GM12872 (cell line): ENCODE data around the gene HECTD2.

ENCODE experiments used
- CTCF ChIP-seq: IDR thresholded peaks from 3 replicates; pipeline ENCODE4 v1.5.1; 2011; ENCODE audit warnings: low read depth, mild to moderate bottlenecking, low read length, moderate library complexity; ENCODE audit not compliant: insufficient read depth

Gene HECTD2

DNA sequence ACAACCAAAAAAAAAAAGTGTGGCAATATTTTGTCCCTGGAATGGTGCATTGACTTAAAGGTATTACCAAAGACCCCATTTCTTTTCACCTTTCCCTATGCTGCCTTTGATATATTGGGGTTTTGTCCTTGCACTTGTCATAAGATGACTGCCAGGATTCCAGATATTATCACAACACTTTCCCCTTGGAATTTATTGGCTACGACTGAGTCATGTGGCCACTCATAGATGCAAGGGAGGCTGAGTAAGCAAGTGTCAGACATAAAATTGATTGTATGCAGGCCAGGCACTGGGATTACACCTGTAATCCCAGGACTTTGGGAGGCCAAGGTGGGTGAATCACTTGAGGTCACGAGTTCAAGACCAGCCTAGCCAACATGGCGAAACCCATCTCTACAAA is 139.1 kb downstream of the HECTD2 start:
- no peak for TF ChIP-seq CTCF

- no peak for TF ChIP-seq CTCF
Measured at GRCh38 chr10:91550021-91550420, 139.9 kb downstream of the HECTD2 start.

DNA sequence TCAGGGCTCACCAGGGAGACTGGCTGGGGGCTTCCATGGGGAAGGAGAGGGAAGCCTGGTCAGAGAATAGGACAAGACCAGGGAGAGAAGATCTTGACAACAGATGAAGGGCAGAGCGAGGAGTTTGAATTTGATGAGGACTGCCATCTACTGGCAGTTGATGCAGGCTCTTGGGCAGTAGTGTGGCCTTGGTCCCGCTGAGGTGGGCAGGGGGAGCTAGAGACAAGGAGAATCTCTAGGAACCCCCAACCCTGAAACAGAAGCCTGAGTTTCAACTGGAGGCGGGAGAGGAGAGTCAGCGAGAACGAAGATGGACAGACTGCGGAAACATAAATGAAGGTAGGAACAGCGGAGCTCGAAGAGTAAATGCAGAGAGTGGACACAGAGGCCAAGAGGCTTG is 141.7 kb downstream of the HECTD2 start:
- TF ChIP-seq CTCF = peak; percentile 42; the same call in 1 of the 3 replicates

DNA sequence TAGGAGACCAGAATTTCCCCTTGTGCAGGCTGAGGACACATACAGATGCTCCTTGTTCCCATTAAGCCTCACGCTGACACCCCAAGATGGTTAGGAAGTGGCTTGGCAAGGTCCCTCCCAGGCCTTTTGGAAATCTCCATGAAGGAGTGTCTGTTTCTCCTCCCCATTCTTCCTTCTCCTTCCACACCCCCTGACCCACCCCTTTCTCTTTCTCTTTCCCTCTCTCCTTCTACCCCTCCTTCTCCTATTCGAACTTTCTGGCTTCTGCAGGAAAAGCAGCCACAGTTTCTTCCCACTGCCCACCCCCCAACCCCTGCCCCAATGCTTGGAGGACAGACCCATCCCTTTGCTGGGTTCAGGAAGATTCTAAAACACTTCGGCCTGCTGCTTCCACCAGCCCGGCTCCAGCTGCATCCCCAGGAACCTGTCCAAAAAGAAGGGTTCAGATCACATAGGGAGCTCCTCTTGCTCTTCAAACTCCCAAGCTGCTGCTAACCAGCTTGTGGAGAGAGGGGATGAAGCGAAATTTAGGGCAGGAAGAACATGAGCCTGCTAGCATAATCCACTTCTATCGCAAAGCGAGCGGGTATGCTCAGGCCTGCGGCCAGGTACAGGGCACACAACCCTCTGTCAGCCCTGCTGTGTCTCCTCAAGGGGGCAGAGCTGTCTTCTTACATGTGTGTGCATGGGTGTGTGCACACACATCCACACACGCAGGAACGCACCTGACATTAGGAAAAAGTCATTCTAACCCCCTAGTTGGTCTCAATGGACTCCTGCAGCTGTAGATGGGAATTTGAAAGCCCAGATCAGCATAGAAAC is 142.3 kb downstream of the HECTD2 start:
- peak; percentile 25; the same call in 1 of the 3 replicates for TF ChIP-seq CTCF

DNA sequence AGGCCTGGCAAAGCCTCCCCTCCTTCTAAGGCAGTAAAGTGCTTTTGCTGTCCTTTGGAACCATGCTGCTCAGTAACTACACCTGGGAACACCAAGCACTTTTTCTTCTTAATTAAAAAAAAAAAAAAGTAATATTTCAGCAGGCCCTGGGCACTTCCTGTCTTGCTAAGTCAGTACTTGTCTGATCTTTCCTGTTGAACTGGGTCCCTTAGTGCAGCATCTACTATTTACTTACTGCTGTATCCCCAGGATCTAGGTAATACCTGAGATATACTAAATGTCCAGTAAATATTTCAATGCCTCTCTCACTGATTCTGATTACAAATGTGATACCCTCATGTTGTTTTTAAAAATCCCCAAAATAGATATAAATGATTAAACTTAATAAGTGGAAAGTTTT is 145.3 kb downstream of the HECTD2 start:
- TF ChIP-seq CTCF = no peak

DNA sequence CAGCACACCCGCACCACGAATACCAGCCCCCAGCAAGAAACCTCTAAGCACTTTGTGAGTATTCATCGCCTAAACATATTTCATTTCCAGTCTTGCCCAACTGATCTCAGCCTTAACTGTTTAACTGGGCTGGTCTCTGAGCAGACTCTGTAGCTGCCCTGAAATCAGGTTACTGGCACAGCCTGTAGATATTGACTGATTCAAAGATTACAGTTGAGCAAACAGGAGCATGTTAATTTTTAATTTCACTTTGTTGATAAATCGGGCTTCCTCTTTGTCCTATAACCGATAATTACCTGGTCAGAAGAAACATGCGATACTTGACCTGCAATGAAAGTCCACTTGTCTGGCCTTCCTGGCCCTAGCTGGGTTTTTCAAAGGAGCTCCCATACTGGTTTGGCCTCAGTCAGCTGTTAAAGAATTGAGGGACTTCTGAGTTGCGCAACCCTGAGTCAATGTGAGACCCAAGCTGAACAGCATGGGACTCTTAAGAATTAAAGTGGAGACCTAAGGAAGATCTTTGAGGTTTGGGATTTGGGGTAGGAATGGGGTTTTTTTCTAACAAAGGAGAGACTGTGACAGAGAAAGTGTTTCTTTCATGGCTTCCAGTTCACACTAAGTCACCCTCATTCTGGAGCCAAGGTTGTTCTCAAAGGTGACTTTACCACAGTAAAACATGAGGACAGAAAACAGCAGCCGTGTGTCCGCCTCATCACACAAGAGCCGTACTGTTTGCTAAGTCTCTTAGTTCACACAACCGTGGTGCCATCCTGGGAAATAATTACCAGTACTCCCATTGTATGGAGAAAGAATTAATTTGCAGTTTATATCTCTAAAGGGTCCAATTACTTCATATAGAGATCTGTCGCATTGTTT is 146.8 kb downstream of the HECTD2 start:
- TF ChIP-seq CTCF = no peak

GRCh38 chr10:91557651-91558111 is 147.5 kb downstream of the HECTD2 start:
- no peak for TF ChIP-seq CTCF
